NCI-H2107 treated with DMSO at 0.1 percent for 48 hours (cell line): ENCODE results near the gene PAN3.
"Not testable (repeated sequence)": the region's sequence is repeated elsewhere in the genome, so short reads cannot be mapped to it uniquely, and the experiment has no call there.

ENCODE experiments used
- DNase-seq: peaks from one replicate; lab custom pipeline; 2025; ENCODE audit not compliant: unreplicated experiment; lab: John Stamatoyannopoulos, UW

PAN3 gene

GRCh38 chr13:28138012-28138755 is at the start of gene PAN3:
Gene PAN3 (plus strand): TSS chr13:28138545. CDS start chr13:28138658, 113 bp downstream.
- peak; percentile 40 for DNase-seq

- no peak for DNase-seq
Observed at GRCh38 chr13:28089065-28089464, 49.3 kb upstream of the PAN3 start.

GRCh38 chr13:28092431-28092830 is 45.9 kb upstream of the PAN3 start:
- no peak for DNase-seq

- no peak for DNase-seq
Observed at GRCh38 chr13:28093881-28094280, 44.5 kb upstream of the PAN3 start.

- no peak for DNase-seq
Observed at GRCh38 chr13:28094306-28094705, 44.0 kb upstream of the PAN3 start.

GRCh38 chr13:28097503-28097902 is 40.8 kb upstream of the PAN3 start:
- no peak for DNase-seq

GRCh38 chr13:28099396-28100149 is 38.8 kb upstream of the PAN3 start:
- no peak for DNase-seq

- DNase-seq: no peak
Observed at GRCh38 chr13:28100150-28101121, 37.9 kb upstream of the PAN3 start, which contains the start of gene FLT3. Gene FLT3 (minus strand): TSS chr13:28100576. CDS start chr13:28100510, 66 bp downstream.

GRCh38 chr13:28101886-28102285 is 36.5 kb upstream of the PAN3 start:
- not testable (repeated sequence) for DNase-seq

- no peak for DNase-seq
Observed at GRCh38 chr13:28106976-28107375, 31.4 kb upstream of the PAN3 start.

GRCh38 chr13:28110414-28110813 is 27.9 kb upstream of the PAN3 start:
- DNase-seq: no peak

- DNase-seq: no peak
Observed at GRCh38 chr13:28116736-28117135, 21.6 kb upstream of the PAN3 start.

GRCh38 chr13:28117689-28118377 is 20.5 kb upstream of the PAN3 start:
- DNase-seq: no peak

- DNase-seq: no peak
Observed at GRCh38 chr13:28120317-28120716, 18.0 kb upstream of the PAN3 start.

GRCh38 chr13:28121224-28121623 is 17.1 kb upstream of the PAN3 start:
- DNase-seq: no peak

- DNase-seq: no peak
Observed at GRCh38 chr13:28128030-28128429, 10.3 kb upstream of the PAN3 start.

GRCh38 chr13:28128926-28129325 is 9.4 kb upstream of the PAN3 start:
- DNase-seq: no peak

GRCh38 chr13:28129911-28130693 is 8.2 kb upstream of the PAN3 start:
- no peak for DNase-seq

GRCh38 chr13:28131646-28132045 is 6.7 kb upstream of the PAN3 start:
- DNase-seq: no peak

- DNase-seq: no peak
Observed at GRCh38 chr13:28136916-28137315, 1.4 kb upstream of the PAN3 start.
